ENCODE data around the gene KIF18A. TPM values are rescaled to one million over a fixed set of nuclear protein-coding genes. Genes with fewer than 3 reads are reported as not detected.

KIF18A gene
- total RNA-seq, 1 experiment from 2014 or later, result 20.8 TPM

DNA sequence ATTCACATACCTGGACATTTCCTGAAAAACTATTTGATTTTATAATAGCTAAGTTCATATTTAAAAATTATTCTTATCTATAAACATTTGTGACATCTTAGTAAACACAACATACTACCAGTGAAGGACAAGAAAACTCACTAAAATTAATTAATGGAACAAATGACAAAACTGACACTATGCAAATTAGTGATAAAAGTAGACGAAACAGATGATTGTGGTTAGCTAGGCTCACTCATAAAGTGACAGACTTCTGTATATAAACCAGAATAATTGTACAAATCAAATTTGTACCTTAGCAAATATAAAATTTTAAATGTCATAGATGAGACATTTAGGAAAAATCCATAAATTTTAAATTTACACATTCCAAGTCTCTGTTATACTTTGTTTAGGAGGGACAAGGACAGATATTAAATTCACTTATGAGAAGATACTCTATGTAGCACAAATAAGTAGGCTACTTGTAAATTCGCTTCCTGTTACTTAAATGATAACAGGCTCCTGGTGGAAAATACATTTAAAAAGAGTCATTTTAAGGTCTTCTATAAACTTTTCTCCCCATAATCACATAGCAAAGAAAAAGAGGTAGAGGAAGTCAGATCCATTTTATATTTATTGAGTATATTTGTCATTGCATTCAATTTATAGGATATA lies 81.2 kb downstream of the KIF18A start:
- Histone ChIP-seq H3K4me1 (ENCODE audit: control insufficient read depth, insufficient read depth, low read length) (no peaks in the 10 kb centered on the region), H3K36me3 (ENCODE audit: control insufficient read depth, insufficient read depth, low read length) (peaks cover 5% of the 10 kb centered on the region; the same call in 1 of the 2 replicates), H3K9me3 (ENCODE audit: control insufficient read depth, insufficient read depth, low read depth, low read length) (no peaks in the 10 kb centered on the region), H3K27me3 (ENCODE audit: control insufficient read depth, insufficient read depth, low read length) (no peaks in the 10 kb centered on the region), H3K27ac (ENCODE audit: low read length) (no peak overlapping the region), H3K4me3 (ENCODE audit: low read depth in 2 of 2, low read length in 2 of 2) (no peak overlapping the region)
- TF ChIP-seq, protein P1, sequence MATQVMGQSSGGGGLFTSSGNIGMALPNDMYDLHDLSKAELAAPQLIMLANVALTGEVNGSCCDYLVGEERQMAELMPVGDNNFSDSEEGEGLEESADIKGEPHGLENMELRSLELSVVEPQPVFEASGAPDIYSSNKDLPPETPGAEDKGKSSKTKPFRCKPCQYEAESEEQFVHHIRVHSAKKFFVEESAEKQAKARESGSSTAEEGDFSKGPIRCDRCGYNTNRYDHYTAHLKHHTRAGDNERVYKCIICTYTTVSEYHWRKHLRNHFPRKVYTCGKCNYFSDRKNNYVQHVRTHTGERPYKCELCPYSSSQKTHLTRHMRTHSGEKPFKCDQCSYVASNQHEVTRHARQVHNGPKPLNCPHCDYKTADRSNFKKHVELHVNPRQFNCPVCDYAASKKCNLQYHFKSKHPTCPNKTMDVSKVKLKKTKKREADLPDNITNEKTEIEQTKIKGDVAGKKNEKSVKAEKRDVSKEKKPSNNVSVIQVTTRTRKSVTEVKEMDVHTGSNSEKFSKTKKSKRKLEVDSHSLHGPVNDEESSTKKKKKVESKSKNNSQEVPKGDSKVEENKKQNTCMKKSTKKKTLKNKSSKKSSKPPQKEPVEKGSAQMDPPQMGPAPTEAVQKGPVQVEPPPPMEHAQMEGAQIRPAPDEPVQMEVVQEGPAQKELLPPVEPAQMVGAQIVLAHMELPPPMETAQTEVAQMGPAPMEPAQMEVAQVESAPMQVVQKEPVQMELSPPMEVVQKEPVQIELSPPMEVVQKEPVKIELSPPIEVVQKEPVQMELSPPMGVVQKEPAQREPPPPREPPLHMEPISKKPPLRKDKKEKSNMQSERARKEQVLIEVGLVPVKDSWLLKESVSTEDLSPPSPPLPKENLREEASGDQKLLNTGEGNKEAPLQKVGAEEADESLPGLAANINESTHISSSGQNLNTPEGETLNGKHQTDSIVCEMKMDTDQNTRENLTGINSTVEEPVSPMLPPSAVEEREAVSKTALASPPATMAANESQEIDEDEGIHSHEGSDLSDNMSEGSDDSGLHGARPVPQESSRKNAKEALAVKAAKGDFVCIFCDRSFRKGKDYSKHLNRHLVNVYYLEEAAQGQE (IDR thresholded peaks at IDR 0.05; ENCODE audit: insufficient read depth in 1 of 2, low read depth in 2 of 2, low read length in 1 of 2), result no peak
- TF ChIP-seq, protein P2, sequence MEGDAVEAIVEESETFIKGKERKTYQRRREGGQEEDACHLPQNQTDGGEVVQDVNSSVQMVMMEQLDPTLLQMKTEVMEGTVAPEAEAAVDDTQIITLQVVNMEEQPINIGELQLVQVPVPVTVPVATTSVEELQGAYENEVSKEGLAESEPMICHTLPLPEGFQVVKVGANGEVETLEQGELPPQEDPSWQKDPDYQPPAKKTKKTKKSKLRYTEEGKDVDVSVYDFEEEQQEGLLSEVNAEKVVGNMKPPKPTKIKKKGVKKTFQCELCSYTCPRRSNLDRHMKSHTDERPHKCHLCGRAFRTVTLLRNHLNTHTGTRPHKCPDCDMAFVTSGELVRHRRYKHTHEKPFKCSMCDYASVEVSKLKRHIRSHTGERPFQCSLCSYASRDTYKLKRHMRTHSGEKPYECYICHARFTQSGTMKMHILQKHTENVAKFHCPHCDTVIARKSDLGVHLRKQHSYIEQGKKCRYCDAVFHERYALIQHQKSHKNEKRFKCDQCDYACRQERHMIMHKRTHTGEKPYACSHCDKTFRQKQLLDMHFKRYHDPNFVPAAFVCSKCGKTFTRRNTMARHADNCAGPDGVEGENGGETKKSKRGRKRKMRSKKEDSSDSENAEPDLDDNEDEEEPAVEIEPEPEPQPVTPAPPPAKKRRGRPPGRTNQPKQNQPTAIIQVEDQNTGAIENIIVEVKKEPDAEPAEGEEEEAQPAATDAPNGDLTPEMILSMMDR (IDR thresholded peaks at IDR 0.05), result no peak
- TF ChIP-seq TCF7L2 (IDR thresholded peaks at IDR 0.05; ENCODE audit: low read depth, low read length), result no peak
- no peak for TF ChIP-seq SIN3A (IDR thresholded peaks at IDR 0.05; ENCODE audit: borderline replicate concordance, insufficient read depth, low read depth, low read length)
- TF ChIP-seq POLR2AphosphoS5 (IDR thresholded peaks at IDR 0.05; ENCODE audit: low read depth, low read length), result no peak
- no TSS peak for BruUV-seq (replicated peaks)
- DNase-seq (ENCODE audit: low read depth, low spot score) (no peak), ATAC-seq (no peak)
- intact Hi-C loops (cut with micrococcal nuclease; ENCODE audit: unreplicated experiment) (no loop called here), in situ Hi-C loops (cut with HindIII; ENCODE audit: low pct_unique_long_range_greater_than_20kb, low sequenced_read_pairs) (no loop called here)
- CTCF ChIA-PET, result no interaction called here
- POLR2A ChIA-PET, result no interaction called here

GRCh38 chr11:28017816-28018215 lies 90.1 kb downstream of the KIF18A start:
- Histone ChIP-seq H3K27ac (ENCODE audit: low read length) (no peak overlapping the region), H3K27me3 (ENCODE audit: control insufficient read depth, insufficient read depth, low read length) (no peaks in the 10 kb centered on the region), H3K4me1 (ENCODE audit: control insufficient read depth, insufficient read depth, low read length) (no peaks in the 10 kb centered on the region; the same call in 1 of the 2 replicates), H3K4me3 (ENCODE audit: low read depth in 2 of 2, low read length in 2 of 2) (no peak overlapping the region), H3K9me3 (ENCODE audit: control insufficient read depth, insufficient read depth, low read depth, low read length) (no peaks in the 10 kb centered on the region), H3K36me3 (ENCODE audit: control insufficient read depth, insufficient read depth, low read length) (peaks cover 3% of the 10 kb centered on the region)
- ATAC-seq, result no peak
- intact Hi-C loops (cut with micrococcal nuclease; ENCODE audit: unreplicated experiment) (no loop called here), in situ Hi-C loops (cut with HindIII; ENCODE audit: low pct_unique_long_range_greater_than_20kb, low sequenced_read_pairs) (no loop called here)
- BruUV-seq (replicated peaks), result no TSS peak
- CTCF ChIA-PET, result no interaction called here
- TF ChIP-seq POLR2AphosphoS5 (IDR thresholded peaks at IDR 0.05; ENCODE audit: low read depth, low read length), result no peak
- TF ChIP-seq, protein P2 (IDR thresholded peaks at IDR 0.05), result no peak
- no peak for TF ChIP-seq SIN3A (IDR thresholded peaks at IDR 0.05; ENCODE audit: borderline replicate concordance, insufficient read depth, low read depth, low read length)
- TF ChIP-seq, protein P1 (IDR thresholded peaks at IDR 0.05; ENCODE audit: insufficient read depth in 1 of 2, low read depth in 2 of 2, low read length in 1 of 2), result no peak
- no peak for TF ChIP-seq TCF7L2 (IDR thresholded peaks at IDR 0.05; ENCODE audit: low read depth, low read length)
- POLR2A ChIA-PET, result no interaction called here
- DNase-seq (ENCODE audit: low read depth, low spot score), result no peak

Measured in Panc1 (cell line).